NCI-H128 (cell line): Measurements from ENCODE around the gene MEP1A.
"Not testable (repeated sequence)": the region's sequence is repeated elsewhere in the genome, so short reads cannot be mapped to it uniquely, and the experiment has no call there.

Experiments used
- DNase-seq: peaks from one replicate; lab custom pipeline; 2025; ENCODE audit not compliant: unreplicated experiment; lab: John Stamatoyannopoulos, UW

The MEP1A gene

GRCh38 chr6:46828939-46829338 is 35.8 kb downstream of the MEP1A start:
- DNase-seq: no peak

DNA sequence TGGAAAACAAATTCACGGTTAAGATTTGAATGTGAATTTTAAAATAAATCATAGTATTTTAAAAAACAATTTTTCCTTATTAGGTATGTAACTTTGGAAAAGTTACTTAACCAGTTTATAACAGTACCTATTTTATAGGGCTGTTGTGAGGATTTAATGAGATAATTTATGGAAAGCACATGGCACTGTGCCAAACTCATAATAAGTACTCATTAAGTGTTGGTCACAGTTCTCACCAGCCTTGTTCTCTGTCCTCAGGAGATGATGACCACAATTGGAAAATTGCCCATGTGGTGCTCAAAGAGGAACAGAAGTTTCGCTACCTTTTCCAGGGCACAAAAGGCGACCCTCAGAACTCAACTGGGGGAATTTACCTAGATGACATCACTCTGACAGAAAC is 39.6 kb downstream of the MEP1A start:
- DNase-seq: no peak

GRCh38 chr6:46834257-46834916 is 41.2 kb downstream of the MEP1A start:
- not testable (repeated sequence) for DNase-seq

DNA sequence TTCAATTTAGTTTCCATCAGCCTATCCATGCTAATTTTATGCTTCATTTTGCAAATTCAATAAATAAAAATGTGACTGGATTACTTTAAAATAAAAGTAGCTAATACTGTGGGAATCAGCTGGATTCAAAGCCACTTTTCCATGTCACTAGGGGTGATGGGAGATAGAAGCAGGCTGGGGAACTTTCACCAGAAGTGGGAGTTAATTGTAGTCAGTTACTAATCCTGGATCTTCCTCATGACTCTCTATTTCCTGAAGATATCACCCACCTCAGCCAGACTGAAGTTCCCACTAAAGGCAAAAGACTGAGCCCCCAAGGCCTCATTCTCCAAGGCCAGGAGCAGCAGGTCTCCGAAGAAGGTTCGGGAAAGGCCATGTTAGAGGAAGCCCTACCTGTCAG is 41.8 kb downstream of the MEP1A start:
- not testable (repeated sequence) for DNase-seq

GRCh38 chr6:46838033-46838432 is 44.8 kb downstream of the MEP1A start:
- DNase-seq: no peak

DNA sequence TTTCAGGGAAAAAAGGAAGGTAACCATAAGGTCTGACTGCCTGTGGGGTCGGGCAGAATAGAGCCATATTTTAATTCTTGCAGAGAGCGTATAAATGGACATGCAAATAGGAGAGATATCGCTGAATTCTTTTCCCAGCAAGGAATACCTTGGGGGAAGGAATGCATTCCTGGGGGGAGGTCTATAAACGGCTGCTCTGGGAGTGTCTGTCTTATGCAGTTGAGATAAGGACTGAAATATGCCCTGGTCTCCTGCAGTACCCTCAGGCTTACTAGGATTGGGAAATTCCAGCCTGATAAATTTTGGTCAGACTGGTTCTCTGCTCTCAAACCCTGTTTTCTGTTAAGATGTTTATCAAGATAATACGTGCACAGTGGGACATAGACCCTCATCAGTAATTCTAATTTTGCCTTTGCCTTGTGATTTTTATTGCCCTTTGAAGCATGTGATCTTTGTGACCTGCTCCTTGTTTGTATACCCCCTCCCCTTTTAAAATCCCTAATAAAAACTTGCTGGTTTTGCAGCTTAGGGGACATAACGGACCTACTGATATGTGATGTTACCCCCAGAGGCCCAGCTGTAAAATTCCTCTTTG is 49.2 kb downstream of the MEP1A start:
- not testable (repeated sequence) for DNase-seq

- DNase-seq: no peak
These were observed 51.9 kb downstream of the MEP1A start for GRCh38 chr6:46845126-46845525.

- peak; percentile 48 for DNase-seq
These were observed 55.6 kb downstream of the MEP1A start for GRCh38 chr6:46848684-46849360.

GRCh38 chr6:46849361-46849690 is 56.1 kb downstream of the MEP1A start:
- no peak for DNase-seq

- no peak for DNase-seq
These were observed 57.6 kb downstream of the MEP1A start for GRCh38 chr6:46850792-46851191.

GRCh38 chr6:46851576-46851975 is 58.4 kb downstream of the MEP1A start:
- DNase-seq: not testable (repeated sequence)

DNA sequence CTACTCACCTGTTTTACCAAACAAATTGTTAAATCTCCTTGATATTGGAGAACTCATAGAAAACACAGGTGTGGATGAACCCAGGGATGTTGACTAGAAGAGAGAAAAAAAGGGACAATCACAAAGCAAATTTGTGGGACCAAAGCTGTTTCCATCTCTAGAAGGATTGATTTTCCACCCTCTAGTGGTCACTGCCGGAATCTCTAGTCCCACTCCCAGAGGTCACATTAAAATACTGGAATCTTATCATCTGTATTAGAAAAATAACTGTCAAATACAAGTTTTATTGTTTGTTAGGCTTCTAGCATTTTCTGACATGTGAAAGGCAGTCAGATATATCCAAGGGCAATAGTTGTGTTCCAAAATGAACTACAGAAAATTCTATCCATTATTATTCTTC is 62.8 kb downstream of the MEP1A start:
- DNase-seq: not testable (repeated sequence)

- DNase-seq: no peak
These were observed 69.2 kb downstream of the MEP1A start for GRCh38 chr6:46862381-46862780.

- DNase-seq: no peak
These were observed 70.6 kb downstream of the MEP1A start for GRCh38 chr6:46863791-46864190.

GRCh38 chr6:46865221-46865620 is 72.0 kb downstream of the MEP1A start:
- no peak for DNase-seq

DNA sequence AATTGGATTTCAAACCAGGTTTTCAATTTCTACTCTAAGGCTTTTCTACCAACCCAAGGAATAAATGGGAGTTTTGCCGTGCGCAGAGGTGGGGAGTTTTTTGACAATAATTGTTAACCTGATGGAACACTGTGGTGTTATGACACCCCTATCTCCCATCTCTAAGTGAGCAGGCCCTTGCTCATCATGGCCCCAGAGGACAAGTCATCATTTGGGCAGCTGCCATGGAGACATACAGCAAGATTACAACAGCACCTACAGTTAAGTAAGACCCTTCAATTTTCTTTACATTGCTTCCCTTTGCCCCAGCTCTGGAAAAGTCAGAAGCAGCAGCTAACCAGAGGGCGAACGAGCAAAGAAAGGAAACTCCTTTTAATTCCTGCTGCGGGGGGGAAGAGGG is 74.2 kb downstream of the MEP1A start:
- no peak for DNase-seq

- DNase-seq: no peak
These were observed 82.9 kb downstream of the MEP1A start for GRCh38 chr6:46876126-46876525.

DNA sequence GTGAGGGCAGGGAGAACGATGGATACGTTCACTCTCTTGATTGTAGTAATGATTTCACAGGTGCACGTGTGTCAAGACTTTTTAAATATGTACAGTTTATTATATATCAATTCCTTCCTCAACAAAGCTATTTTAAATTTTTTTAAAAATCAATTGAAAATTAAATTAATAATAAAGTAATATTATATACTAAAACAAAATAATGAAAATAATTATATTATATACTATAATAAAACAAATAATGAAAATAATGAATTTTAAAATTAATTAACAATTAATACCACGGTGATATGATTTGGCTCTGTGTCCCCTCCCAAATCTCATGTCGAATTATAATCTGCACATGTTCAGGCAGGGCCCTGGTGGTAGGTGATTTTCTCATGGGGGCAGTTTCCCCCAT is 85.8 kb downstream of the MEP1A start:
- DNase-seq: no peak

DNA sequence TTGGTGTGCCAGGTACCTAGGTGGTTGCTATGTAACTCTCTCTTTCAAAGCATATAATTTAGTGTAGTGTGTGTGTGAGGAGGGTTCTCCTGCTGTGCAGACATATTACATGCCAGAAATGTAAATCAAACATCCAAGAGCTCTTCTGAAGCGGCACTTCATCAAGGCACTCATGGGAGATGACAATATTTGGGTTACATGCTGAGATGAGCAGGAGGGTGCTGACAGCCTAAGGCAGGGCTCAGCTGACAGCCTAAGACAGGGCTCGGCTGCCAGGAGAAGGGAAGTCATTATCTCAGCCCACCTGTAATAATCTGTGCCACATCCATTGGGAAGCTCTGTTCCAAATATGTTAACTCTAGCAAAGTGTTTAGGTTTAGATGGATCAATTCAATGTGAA is 89.5 kb downstream of the MEP1A start:
- peak; percentile 62 for DNase-seq

- no peak for DNase-seq
These were observed 94.8 kb downstream of the MEP1A start for GRCh38 chr6:46888031-46888430.

DNA sequence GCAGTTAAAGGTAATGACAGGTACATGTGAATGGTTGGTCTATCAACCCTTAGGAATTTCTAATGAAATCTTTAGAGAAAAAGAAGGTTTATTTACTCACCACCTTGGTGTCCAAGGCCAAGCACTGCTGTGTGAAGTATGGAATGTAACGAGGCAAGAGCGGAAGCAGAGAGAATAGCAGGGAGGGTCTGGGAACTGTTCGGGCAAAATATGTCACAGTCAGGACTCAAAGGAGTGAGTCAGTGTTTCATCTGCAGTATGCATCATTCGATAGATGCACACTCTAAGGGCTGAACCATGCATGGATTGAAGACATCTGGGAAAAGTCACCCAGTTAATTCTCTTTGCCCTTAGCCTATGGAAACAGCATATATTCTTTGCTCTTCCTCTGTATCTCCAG is 95.4 kb downstream of the MEP1A start:
- DNase-seq: no peak
